ENCODE measurements around the gene LAPTM4A. TPM values are rescaled to one million over a fixed set of nuclear protein-coding genes. Genes with fewer than 3 reads are reported as not detected.

Gene LAPTM4A
- total RNA-seq, 1 donor from 2014 or later = 60.0 TPM

GRCh38 chr2:19993731-19994130 lies 57.7 kb downstream of the LAPTM4A start:
- FAIRE-seq (no peak), DNase-seq (ENCODE audit: low read depth) (no peak)
- no peak for TF ChIP-seq CTCF (IDR thresholded peaks at IDR 0.05; ENCODE audit: insufficient read depth, low read length, severe bottlenecking)
- Histone ChIP-seq H3K36me3 (ENCODE audit: control insufficient read depth, insufficient read depth, low read length) (no peaks in the 10 kb centered on the region), H3K27me3 (ENCODE audit: control insufficient read depth, insufficient read depth, low read length) (no peaks in the 10 kb centered on the region), H3K4me3 (ENCODE audit: low read depth, low read length) (no peak overlapping the region)

DNA sequence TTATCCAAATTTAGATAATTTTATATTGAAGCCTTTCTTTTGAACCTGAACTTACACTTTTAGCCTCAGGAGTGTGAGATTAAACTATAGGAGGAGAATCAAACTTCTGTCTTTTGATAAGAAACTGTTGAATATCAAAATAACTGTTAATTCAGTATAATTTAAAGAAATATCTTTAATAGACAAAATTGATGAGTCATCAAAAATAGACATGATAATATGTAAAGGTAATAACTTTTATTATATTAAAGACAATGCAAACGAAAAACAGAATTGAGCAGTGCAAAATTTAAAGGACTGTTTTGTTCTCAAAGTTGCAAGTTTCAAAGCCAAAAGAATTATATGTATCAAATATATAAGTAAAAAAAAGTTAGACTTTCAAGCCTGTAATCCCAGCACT lies 59.5 kb downstream of the LAPTM4A start:
- DNase-seq (ENCODE audit: low read depth) (no peak), FAIRE-seq (no peak)
- H3K27me3 ChIP-seq (ENCODE audit: control insufficient read depth, insufficient read depth, low read length) = no peaks in the 10 kb centered on the region
- H3K4me3 ChIP-seq (ENCODE audit: low read depth, low read length) = no peak overlapping the region
- no peaks in the 10 kb centered on the region for H3K36me3 ChIP-seq (ENCODE audit: control insufficient read depth, insufficient read depth, low read length)
- no peak for TF ChIP-seq CTCF (IDR thresholded peaks at IDR 0.05; ENCODE audit: insufficient read depth, low read length, severe bottlenecking)

GRCh38 chr2:19990416-19990728 lies 61.1 kb downstream of the LAPTM4A start:
- no peak for TF ChIP-seq CTCF (IDR thresholded peaks at IDR 0.05; ENCODE audit: insufficient read depth, low read length, severe bottlenecking)
- Histone ChIP-seq H3K4me3 (ENCODE audit: low read depth, low read length) (peak overlapping the region; percentile 93), H3K27me3 (ENCODE audit: control insufficient read depth, insufficient read depth, low read length) (no peaks in the 10 kb centered on the region), H3K36me3 (ENCODE audit: control insufficient read depth, insufficient read depth, low read length) (peaks cover 2% of the 10 kb centered on the region)
- FAIRE-seq (no peak), DNase-seq (ENCODE audit: low read depth) (no peak)

DNA sequence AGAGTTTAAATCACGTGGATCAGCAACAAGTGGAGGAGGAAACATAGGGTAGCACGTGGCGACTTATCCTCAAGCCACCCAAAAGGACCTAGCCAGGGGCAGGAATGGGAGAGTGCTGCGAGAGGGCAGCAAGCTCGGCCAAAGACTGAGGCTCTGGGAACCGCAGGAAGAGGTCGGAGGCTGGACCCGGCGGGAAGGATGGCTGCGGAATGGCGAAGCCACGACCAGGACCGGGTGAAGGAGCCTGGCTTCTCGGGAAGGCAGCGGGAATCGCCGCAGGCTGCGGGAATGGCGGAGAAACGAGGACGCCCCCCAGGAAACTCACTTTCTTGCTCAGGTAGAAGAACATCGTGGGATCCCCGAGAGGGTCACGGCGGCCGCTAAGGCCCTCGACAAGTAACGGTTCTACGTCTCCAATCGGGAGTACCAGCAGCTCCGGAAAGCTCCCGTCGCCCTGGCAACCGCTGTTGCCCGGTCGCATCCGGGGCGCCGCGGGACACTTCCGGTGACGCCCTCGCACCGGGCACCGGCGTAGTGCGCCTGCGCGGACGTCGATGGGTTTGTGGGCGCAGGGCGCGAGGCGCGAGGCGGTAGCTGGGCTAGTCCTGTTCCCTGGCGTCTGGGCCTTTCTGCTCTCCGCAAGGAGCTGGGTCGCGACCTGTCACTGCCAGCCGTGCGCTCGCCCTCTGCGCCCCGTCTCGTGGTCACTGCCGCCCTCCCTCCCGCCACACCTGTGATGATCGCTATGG lies 61.6 kb downstream of the LAPTM4A start, which contains the start of gene WDR35:
Gene WDR35 (minus strand): TSS at position 439 of the 749 bp plus-strand sequence. CDS start 90 bp downstream, at position 349.
- peaks cover 3% of the 10 kb centered on the region for H3K36me3 ChIP-seq (ENCODE audit: control insufficient read depth, insufficient read depth, low read length)
- TF ChIP-seq CTCF (IDR thresholded peaks at IDR 0.05; ENCODE audit: insufficient read depth, low read length, severe bottlenecking) = no peak
- H3K4me3 ChIP-seq (ENCODE audit: low read depth, low read length) = peak within 1 kb of the TSS; percentile 93
- FAIRE-seq (no peak), DNase-seq (ENCODE audit: low read depth) (peak; percentile 75)
- no peaks in the 10 kb centered on the region for H3K27me3 ChIP-seq (ENCODE audit: control insufficient read depth, insufficient read depth, low read length)

DNA sequence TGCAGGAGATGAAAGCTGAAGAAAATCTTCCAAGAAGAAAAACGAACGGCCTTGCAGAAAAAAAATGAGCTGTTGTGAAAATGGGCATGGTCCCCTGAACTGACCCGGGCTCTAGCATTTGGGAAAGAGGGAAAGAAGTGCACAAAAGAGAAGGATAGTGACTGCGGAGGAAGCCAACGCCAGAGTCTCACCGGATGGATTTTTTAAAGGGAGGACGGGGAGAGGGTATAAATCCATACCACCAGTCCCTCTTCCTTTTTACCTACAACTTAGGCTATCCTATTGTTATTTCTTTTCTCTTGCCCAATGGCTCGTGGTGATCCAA lies 62.1 kb downstream of the LAPTM4A start:
- DNase-seq (ENCODE audit: low read depth) = no peak
- peak overlapping the region; percentile 93 for H3K4me3 ChIP-seq (ENCODE audit: low read depth, low read length)
- peaks cover 3% of the 10 kb centered on the region for H3K36me3 ChIP-seq (ENCODE audit: control insufficient read depth, insufficient read depth, low read length)
- no peaks in the 10 kb centered on the region for H3K27me3 ChIP-seq (ENCODE audit: control insufficient read depth, insufficient read depth, low read length)
- no peak for TF ChIP-seq CTCF (IDR thresholded peaks at IDR 0.05; ENCODE audit: insufficient read depth, low read length, severe bottlenecking)
- no peak for FAIRE-seq

DNA sequence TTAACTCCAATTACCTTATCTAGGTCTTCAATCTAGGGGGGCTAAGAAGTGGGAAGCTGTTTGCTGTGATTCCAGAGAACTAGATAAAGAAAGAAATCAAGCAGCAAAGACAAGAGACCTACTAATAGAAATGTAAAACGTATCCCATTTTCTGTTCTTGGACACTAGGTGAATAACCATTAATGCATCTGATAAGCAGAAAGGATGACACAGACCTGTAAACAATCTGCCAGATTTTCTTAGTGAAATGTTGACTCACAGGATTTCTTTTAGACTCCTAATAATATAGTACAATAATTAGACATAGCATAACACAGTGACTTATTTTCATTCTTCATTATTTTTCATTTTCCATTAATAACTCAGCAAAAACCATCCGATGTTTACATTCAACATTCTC lies 62.8 kb downstream of the LAPTM4A start:
- DNase-seq (ENCODE audit: low read depth) (peak; percentile 48), FAIRE-seq (no peak)
- Histone ChIP-seq H3K27me3 (ENCODE audit: control insufficient read depth, insufficient read depth, low read length) (no peaks in the 10 kb centered on the region), H3K4me3 (ENCODE audit: low read depth, low read length) (no peak overlapping the region), H3K36me3 (ENCODE audit: control insufficient read depth, insufficient read depth, low read length) (peaks cover 3% of the 10 kb centered on the region)
- TF ChIP-seq CTCF (IDR thresholded peaks at IDR 0.05; ENCODE audit: insufficient read depth, low read length, severe bottlenecking) = no peak
